GM21390 (cell line): ENCODE results near the gene CALML5.

Experiments used
- ATAC-seq: cut with Tn5 transposase; IDR thresholded peaks from one replicate; pipeline ENCODE4 v1.9.1; 2021; ENCODE audit not compliant: unreplicated experiment

Gene CALML5

GRCh38 chr10:5517546-5517945, 18.2 kb upstream of the CALML5 start:
- ATAC-seq, result no peak

GRCh38 chr10:5515948-5516761, 16.8 kb upstream of the CALML5 start:
- no peak for ATAC-seq

GRCh38 chr10:5514226-5514850, 15.0 kb upstream of the CALML5 start:
- ATAC-seq, result no peak

- no peak for ATAC-seq
Measured at GRCh38 chr10:5512881-5513612, 13.7 kb upstream of the CALML5 start.

- no peak for ATAC-seq
Measured at GRCh38 chr10:5512331-5512730, 13.0 kb upstream of the CALML5 start.

- no peak for ATAC-seq
Measured at GRCh38 chr10:5511885-5512280, 12.5 kb upstream of the CALML5 start.

GRCh38 chr10:5511231-5511884, 12.0 kb upstream of the CALML5 start:
- ATAC-seq, result no peak

GRCh38 chr10:5510281-5511072, 11.1 kb upstream of the CALML5 start:
- ATAC-seq, result no peak

- ATAC-seq, result no peak
Measured at GRCh38 chr10:5509691-5510090, 10.3 kb upstream of the CALML5 start.

GRCh38 chr10:5509236-5509635, 9.9 kb upstream of the CALML5 start:
- ATAC-seq, result no peak

GRCh38 chr10:5508786-5509185, 9.4 kb upstream of the CALML5 start:
- no peak for ATAC-seq

GRCh38 chr10:5508161-5508604, 8.8 kb upstream of the CALML5 start:
- ATAC-seq, result no peak

GRCh38 chr10:5507649-5508131, 8.3 kb upstream of the CALML5 start:
- ATAC-seq, result no peak

GRCh38 chr10:5506751-5507648, 7.6 kb upstream of the CALML5 start:
- ATAC-seq, result no peak

- ATAC-seq, result no peak
Measured at GRCh38 chr10:5506246-5506645, 6.9 kb upstream of the CALML5 start.

GRCh38 chr10:5504146-5505072, 5.0 kb upstream of the CALML5 start:
- no peak for ATAC-seq

- ATAC-seq, result no peak
Measured at GRCh38 chr10:5503477-5503835, 4.1 kb upstream of the CALML5 start.
